ENCODE data around the gene FUT8. TPM values are rescaled to one million over a fixed set of nuclear protein-coding genes. Genes with fewer than 3 reads are reported as not detected.

The FUT8 gene
- total RNA-seq, 1 experiment from 2014 or later: 42.3 TPM

- ChIA-PET POLR2A (no interaction called here), RAD21 (ENCODE audit: low non-redundant PET in 1 of 2, low total read pairs in 2 of 2, uncharacterized antibody in 2 of 2, unreplicated experiment in 2 of 2) (interaction anchor here in 1 of 2 experiments (0.7 kb wide), 1 partner anchor 15 kb away, joined by 3 read pairs; no protein-coding TSS in a partner anchor), CTCF (no interaction called here)
- no peak overlapping the region for H3K4me2 ChIP-seq (ENCODE audit: low read length)
- H3K27ac ChIP-seq (ENCODE audit: low read depth, low read length): no peak overlapping the region
- TF ChIP-seq TCF7L2 (IDR thresholded peaks at IDR 0.05; ENCODE audit: borderline replicate concordance, extremely low read depth, insufficient read depth, insufficient read length): no peak
- DNase-seq (ENCODE audit: low read depth, low spot score) (no peak), ATAC-seq (no peak)
- H3K4me3 ChIP-seq (replicated peaks in 1 of 2; ENCODE audit: low read depth in 1 of 2, low read length in 2 of 2): no peak overlapping the region
- no peak overlapping the region for H3K9ac ChIP-seq (ENCODE audit: low read length)
- H3K4me1 ChIP-seq (ENCODE audit: control insufficient read depth in 1 of 2, insufficient read depth in 2 of 2, low read length in 2 of 2): no peaks in the 10 kb centered on the region
- H4K20me1 ChIP-seq (ENCODE audit: insufficient read depth): no peaks in the 10 kb centered on the region
- no peak overlapping the region for H2AFZ ChIP-seq (ENCODE audit: low read depth, low read length, poor library complexity, severe bottlenecking)
- H3K27me3 ChIP-seq (ENCODE audit: insufficient read depth, low read length): no peaks in the 10 kb centered on the region
- no peaks in the 10 kb centered on the region for H3K9me2 ChIP-seq (ENCODE audit: insufficient read depth)
- H3K79me2 ChIP-seq (ENCODE audit: insufficient read depth, low read length): no peaks in the 10 kb centered on the region
- H3K36me3 ChIP-seq (ENCODE audit: control insufficient read depth in 1 of 2, insufficient read depth in 2 of 2, low read length in 2 of 2): no peaks in the 10 kb centered on the region
- no TSS peak for BruUV-seq (replicated peaks)
- intact Hi-C loops (cut with micrococcal nuclease): no loop called here
- no peaks in the 10 kb centered on the region for H3K9me3 ChIP-seq (ENCODE audit: control insufficient read depth in 1 of 2, insufficient read depth in 1 of 2, low read depth in 1 of 2, low read length in 2 of 2)
Measured at GRCh38 chr14:65728604-65729003, 316.1 kb downstream of the FUT8 start.

- no peaks in the 10 kb centered on the region for H4K20me1 ChIP-seq (ENCODE audit: insufficient read depth)
- no peaks in the 10 kb centered on the region for H3K79me2 ChIP-seq (ENCODE audit: insufficient read depth, low read length)
- no peaks in the 10 kb centered on the region for H3K9me3 ChIP-seq (ENCODE audit: control insufficient read depth in 1 of 2, insufficient read depth in 1 of 2, low read depth in 1 of 2, low read length in 2 of 2)
- POLR2A ChIA-PET: interaction anchor here (0.7 kb wide), 1 partner anchor 23 kb away, joined by 3 read pairs; no protein-coding TSS in a partner anchor
- no peaks in the 10 kb centered on the region for H3K36me3 ChIP-seq (ENCODE audit: control insufficient read depth in 1 of 2, insufficient read depth in 2 of 2, low read length in 2 of 2)
- H3K4me2 ChIP-seq (ENCODE audit: low read length): no peak overlapping the region
- H3K27me3 ChIP-seq (ENCODE audit: insufficient read depth, low read length): no peaks in the 10 kb centered on the region
- no peak overlapping the region for H3K4me3 ChIP-seq (replicated peaks in 1 of 2; ENCODE audit: low read depth in 1 of 2, low read length in 2 of 2)
- intact Hi-C loops (cut with micrococcal nuclease): no loop called here
- no peak for ATAC-seq
- H3K4me1 ChIP-seq (ENCODE audit: control insufficient read depth in 1 of 2, insufficient read depth in 2 of 2, low read length in 2 of 2): no peaks in the 10 kb centered on the region
- no TSS peak for BruUV-seq (replicated peaks)
- no peaks in the 10 kb centered on the region for H3K9me2 ChIP-seq (ENCODE audit: insufficient read depth)
- DNase-seq (ENCODE audit: low read depth, low spot score): no peak
- no peak overlapping the region for H3K27ac ChIP-seq (ENCODE audit: low read depth, low read length)
- CTCF ChIA-PET: no interaction called here
- no peak overlapping the region for H2AFZ ChIP-seq (ENCODE audit: low read depth, low read length, poor library complexity, severe bottlenecking)
- RAD21 ChIA-PET (ENCODE audit: low non-redundant PET in 1 of 2, low total read pairs in 2 of 2, uncharacterized antibody in 2 of 2, unreplicated experiment in 2 of 2): no interaction called here
- H3K9ac ChIP-seq (ENCODE audit: low read length): no peak overlapping the region
- no peak for TF ChIP-seq ZFX (IDR thresholded peaks at IDR 0.05)
- no peak for TF ChIP-seq POLR2A (IDR thresholded peaks at IDR 0.05; ENCODE audit: borderline replicate concordance, extremely low read depth, insufficient read depth, insufficient read length)
- no peak for TF ChIP-seq MAX (IDR thresholded peaks at IDR 0.05)
- no peak for TF ChIP-seq EZH2phosphoT487 (IDR thresholded peaks at IDR 0.05; ENCODE audit: borderline replicate concordance)
- no peak for TF ChIP-seq SIN3A (IDR thresholded peaks at IDR 0.05; ENCODE audit: low read depth)
- no peak for TF ChIP-seq ZNF274 (IDR thresholded peaks at IDR 0.05; ENCODE audit: low read depth, low read length)
- no peak for TF ChIP-seq JUND (IDR thresholded peaks at IDR 0.05)
- no peak for TF ChIP-seq YY1 (IDR thresholded peaks at IDR 0.05; ENCODE audit: extremely low read depth, insufficient replicate concordance, low read depth, low read length)
- no peak for TF ChIP-seq CEBPB (IDR thresholded peaks at IDR 0.05; ENCODE audit: low read depth)
- TF ChIP-seq RAD21 (IDR thresholded peaks at IDR 0.05; ENCODE audit: low read depth): no peak
- TF ChIP-seq EGR1 (IDR thresholded peaks at IDR 0.05; ENCODE audit: low read depth): no peak
- no peak for TF ChIP-seq CTCF (IDR thresholded peaks at IDR 0.05 in 2 of 3, conservative IDR thresholded peaks at IDR 0.05 in 1 of 3; ENCODE audit: borderline replicate concordance in 1 of 3, insufficient read depth in 1 of 3, low read depth in 2 of 3, low read length in 2 of 3)
- TF ChIP-seq SP1 (IDR thresholded peaks at IDR 0.05; ENCODE audit: low read depth): no peak
- TF ChIP-seq, protein P1, sequence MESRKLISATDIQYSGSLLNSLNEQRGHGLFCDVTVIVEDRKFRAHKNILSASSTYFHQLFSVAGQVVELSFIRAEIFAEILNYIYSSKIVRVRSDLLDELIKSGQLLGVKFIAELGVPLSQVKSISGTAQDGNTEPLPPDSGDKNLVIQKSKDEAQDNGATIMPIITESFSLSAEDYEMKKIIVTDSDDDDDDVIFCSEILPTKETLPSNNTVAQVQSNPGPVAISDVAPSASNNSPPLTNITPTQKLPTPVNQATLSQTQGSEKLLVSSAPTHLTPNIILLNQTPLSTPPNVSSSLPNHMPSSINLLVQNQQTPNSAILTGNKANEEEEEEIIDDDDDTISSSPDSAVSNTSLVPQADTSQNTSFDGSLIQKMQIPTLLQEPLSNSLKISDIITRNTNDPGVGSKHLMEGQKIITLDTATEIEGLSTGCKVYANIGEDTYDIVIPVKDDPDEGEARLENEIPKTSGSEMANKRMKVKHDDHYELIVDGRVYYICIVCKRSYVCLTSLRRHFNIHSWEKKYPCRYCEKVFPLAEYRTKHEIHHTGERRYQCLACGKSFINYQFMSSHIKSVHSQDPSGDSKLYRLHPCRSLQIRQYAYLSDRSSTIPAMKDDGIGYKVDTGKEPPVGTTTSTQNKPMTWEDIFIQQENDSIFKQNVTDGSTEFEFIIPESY (IDR thresholded peaks at IDR 0.05; ENCODE audit: extremely low read depth, insufficient replicate concordance, low read length): no peak
Measured at GRCh38 chr14:65729566-65729965, 317.0 kb downstream of the FUT8 start.

All from HCT116 (cell line).